GM12872 (cell line): ENCODE data around the gene ISLR2.

ENCODE experiments used
- CTCF ChIP-seq: IDR thresholded peaks from 3 replicates; pipeline ENCODE4 v1.5.1; 2011; ENCODE audit warnings: low read depth, mild to moderate bottlenecking, low read length, moderate library complexity; ENCODE audit not compliant: insufficient read depth

Gene ISLR2

GRCh38 chr15:74171965-74172541 is 41.7 kb downstream of the ISLR2 start:
- TF ChIP-seq CTCF: no peak

- no peak for TF ChIP-seq CTCF
Observed at GRCh38 chr15:74172701-74173379, 42.5 kb downstream of the ISLR2 start.

- TF ChIP-seq CTCF: no peak
Observed at GRCh38 chr15:74173380-74174218, 43.2 kb downstream of the ISLR2 start, which contains the start of gene ISLR. TSS of gene ISLR (plus strand) at chr15:74173710. CDS start at chr15:74174859, 1,149 bp downstream.

- no peak for TF ChIP-seq CTCF
Observed at GRCh38 chr15:74174219-74174957, 44.0 kb downstream of the ISLR2 start.

GRCh38 chr15:74174958-74175253 is 44.5 kb downstream of the ISLR2 start:
- no peak for TF ChIP-seq CTCF

- no peak for TF ChIP-seq CTCF
Observed at GRCh38 chr15:74175271-74176191, 45.1 kb downstream of the ISLR2 start.
